ENCODE results near the gene IRAK1BP1. TPM values are rescaled to one million over a fixed set of nuclear protein-coding genes. Genes with fewer than 3 reads are reported as not detected.

The IRAK1BP1 gene
- total RNA-seq, 1 experiment from 2014 or later: 4.3 TPM

DNA sequence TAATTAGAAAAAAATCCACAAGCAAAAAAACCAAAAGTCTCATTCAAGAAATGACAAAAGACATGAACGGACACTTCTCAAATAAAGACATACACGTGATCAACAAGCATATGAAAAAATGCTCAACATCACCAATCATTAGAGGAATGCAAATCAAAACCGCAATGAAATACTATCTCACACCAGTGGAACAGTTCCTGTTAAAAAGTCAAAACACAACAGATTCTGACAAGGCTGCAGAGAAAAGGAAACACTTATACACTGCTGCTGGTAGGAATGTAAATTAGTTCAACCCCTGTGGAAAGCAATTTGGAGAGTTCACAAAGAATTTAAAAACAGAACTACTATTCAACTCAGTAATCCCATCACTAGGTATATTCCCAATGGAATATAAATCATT is 58.0 kb downstream of the IRAK1BP1 start:
- Histone ChIP-seq H3K27ac (no peak overlapping the region), H3K9me3 (ENCODE audit: insufficient read depth, low read depth) (peaks cover 3% of the 10 kb centered on the region; the same call in 1 of the 2 replicates), H3K4me3 (no peak overlapping the region), H3F3A (ENCODE audit: insufficient read depth, low read depth) (no peaks in the 10 kb centered on the region), H3K9me2 (ENCODE audit: insufficient read depth) (no peaks in the 10 kb centered on the region), H3K27me3 (ENCODE audit: insufficient read depth, low read depth) (no peaks in the 10 kb centered on the region), H3K36me3 (ENCODE audit: low read depth) (no peaks in the 10 kb centered on the region), H3K4me1 (replicated peaks; ENCODE audit: insufficient read depth) (no peaks in the 10 kb centered on the region), H2AFZ (no peak overlapping the region), H3K4me2 (no peak overlapping the region), H4K20me1 (ENCODE audit: insufficient read depth) (no peaks in the 10 kb centered on the region), H3K79me2 (ENCODE audit: low read depth) (no peaks in the 10 kb centered on the region)
- POLR2A ChIA-PET (ENCODE audit: unreplicated experiment): no interaction called here
- CTCF ChIA-PET: no interaction called here
- intact Hi-C loops (cut with micrococcal nuclease; ENCODE audit: unreplicated experiment): no loop called here
- DNase-seq: no peak
- no TSS peak for BruUV-seq (replicated peaks)
- no peak for TF ChIP-seq EZH2 (IDR thresholded peaks at IDR 0.05; ENCODE audit: low read depth)
- TF ChIP-seq, protein P1, sequence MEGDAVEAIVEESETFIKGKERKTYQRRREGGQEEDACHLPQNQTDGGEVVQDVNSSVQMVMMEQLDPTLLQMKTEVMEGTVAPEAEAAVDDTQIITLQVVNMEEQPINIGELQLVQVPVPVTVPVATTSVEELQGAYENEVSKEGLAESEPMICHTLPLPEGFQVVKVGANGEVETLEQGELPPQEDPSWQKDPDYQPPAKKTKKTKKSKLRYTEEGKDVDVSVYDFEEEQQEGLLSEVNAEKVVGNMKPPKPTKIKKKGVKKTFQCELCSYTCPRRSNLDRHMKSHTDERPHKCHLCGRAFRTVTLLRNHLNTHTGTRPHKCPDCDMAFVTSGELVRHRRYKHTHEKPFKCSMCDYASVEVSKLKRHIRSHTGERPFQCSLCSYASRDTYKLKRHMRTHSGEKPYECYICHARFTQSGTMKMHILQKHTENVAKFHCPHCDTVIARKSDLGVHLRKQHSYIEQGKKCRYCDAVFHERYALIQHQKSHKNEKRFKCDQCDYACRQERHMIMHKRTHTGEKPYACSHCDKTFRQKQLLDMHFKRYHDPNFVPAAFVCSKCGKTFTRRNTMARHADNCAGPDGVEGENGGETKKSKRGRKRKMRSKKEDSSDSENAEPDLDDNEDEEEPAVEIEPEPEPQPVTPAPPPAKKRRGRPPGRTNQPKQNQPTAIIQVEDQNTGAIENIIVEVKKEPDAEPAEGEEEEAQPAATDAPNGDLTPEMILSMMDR (conservative IDR thresholded peaks at IDR 0.05): no peak

DNA sequence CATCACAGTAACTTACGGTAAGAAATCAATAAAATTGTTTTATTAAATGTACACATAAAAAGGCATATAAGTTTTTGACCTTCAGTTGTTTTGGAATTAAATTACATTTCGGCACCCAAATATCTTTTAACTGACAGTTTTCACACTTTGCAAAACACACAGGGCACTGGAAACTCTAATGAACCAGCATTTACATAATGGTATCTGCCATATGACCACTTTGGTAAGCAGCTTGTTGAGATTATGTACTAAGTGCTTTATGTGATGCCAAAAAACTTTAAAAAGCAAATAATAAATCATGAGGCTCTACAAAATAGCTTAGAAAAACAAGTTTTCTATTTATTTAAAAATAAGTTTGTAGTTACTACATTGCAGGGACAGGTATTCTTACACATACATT is 68.2 kb downstream of the IRAK1BP1 start:
- Histone ChIP-seq H3K36me3 (ENCODE audit: low read depth) (no peaks in the 10 kb centered on the region), H3F3A (ENCODE audit: insufficient read depth, low read depth) (no peaks in the 10 kb centered on the region), H3K79me2 (ENCODE audit: low read depth) (no peaks in the 10 kb centered on the region), H3K9me3 (ENCODE audit: insufficient read depth, low read depth) (no peaks in the 10 kb centered on the region), H3K27ac (no peak overlapping the region), H3K9me2 (ENCODE audit: insufficient read depth) (no peaks in the 10 kb centered on the region), H3K4me1 (replicated peaks; ENCODE audit: insufficient read depth) (no peaks in the 10 kb centered on the region), H3K4me3 (no peak overlapping the region), H3K27me3 (ENCODE audit: insufficient read depth, low read depth) (no peaks in the 10 kb centered on the region), H2AFZ (no peak overlapping the region), H3K4me2 (no peak overlapping the region), H4K20me1 (ENCODE audit: insufficient read depth) (no peaks in the 10 kb centered on the region)
- no TSS peak for BruUV-seq (replicated peaks)
- CTCF ChIA-PET: no interaction called here
- TF ChIP-seq EZH2 (IDR thresholded peaks at IDR 0.05; ENCODE audit: low read depth): no peak
- TF ChIP-seq, protein P1 (conservative IDR thresholded peaks at IDR 0.05): no peak
- DNase-seq: no peak
- POLR2A ChIA-PET (ENCODE audit: unreplicated experiment): no interaction called here
- intact Hi-C loops (cut with micrococcal nuclease; ENCODE audit: unreplicated experiment): no loop called here

DNA sequence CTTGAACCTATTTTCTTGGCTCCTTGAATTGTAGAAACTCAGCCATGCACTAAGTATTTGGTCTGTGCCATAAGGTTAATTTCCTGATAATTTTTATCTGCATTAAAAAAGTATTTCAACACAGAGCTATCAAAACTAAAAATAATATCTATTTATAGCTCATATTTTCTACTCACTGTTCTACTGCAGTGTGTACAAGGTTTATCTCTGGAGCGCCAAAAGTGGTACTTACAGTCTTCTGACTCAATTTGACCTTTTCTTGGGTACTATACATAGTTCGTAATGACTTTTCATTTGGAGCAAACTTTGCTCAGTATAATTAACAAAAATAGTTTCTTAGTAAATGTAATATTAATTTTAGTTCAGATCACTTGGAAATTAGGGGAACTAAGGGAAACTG is 69.2 kb downstream of the IRAK1BP1 start:
- ChIA-PET POLR2A (ENCODE audit: unreplicated experiment) (interaction anchor here (0.5 kb wide), 1 partner anchor 140 kb away, joined by 6 read pairs; no protein-coding TSS in a partner anchor), CTCF (no interaction called here)
- Histone ChIP-seq H3K36me3 (ENCODE audit: low read depth) (no peaks in the 10 kb centered on the region), H3K79me2 (ENCODE audit: low read depth) (no peaks in the 10 kb centered on the region), H3K4me3 (no peak overlapping the region), H2AFZ (no peak overlapping the region), H3K9me2 (ENCODE audit: insufficient read depth) (no peaks in the 10 kb centered on the region), H3K27ac (no peak overlapping the region), H4K20me1 (ENCODE audit: insufficient read depth) (no peaks in the 10 kb centered on the region), H3K27me3 (ENCODE audit: insufficient read depth, low read depth) (no peaks in the 10 kb centered on the region), H3K4me1 (replicated peaks; ENCODE audit: insufficient read depth) (no peaks in the 10 kb centered on the region), H3K9me3 (ENCODE audit: insufficient read depth, low read depth) (no peaks in the 10 kb centered on the region), H3K4me2 (no peak overlapping the region), H3F3A (ENCODE audit: insufficient read depth, low read depth) (no peaks in the 10 kb centered on the region)
- no TSS peak for BruUV-seq (replicated peaks)
- no peak for DNase-seq
- intact Hi-C loops (cut with micrococcal nuclease; ENCODE audit: unreplicated experiment): no loop called here
- TF ChIP-seq, protein P1 (conservative IDR thresholded peaks at IDR 0.05): no peak
- TF ChIP-seq EZH2 (IDR thresholded peaks at IDR 0.05; ENCODE audit: low read depth): no peak

Data from PC-9 (cell line).